NT2/D1 (cell line): ENCODE measurements around the gene SLC37A1.

Experiments used
- DNase-seq: peaks from one replicate; pipeline ENCODE4 v3.0.0-alpha.2; 2011; ENCODE audit warnings: low read depth, low spot score
- H3K27me3 ChIP-seq: 2 replicates; pipeline ENCODE4 v1.6.0; 2011; ENCODE audit warnings: mild to moderate bottlenecking; ENCODE audit not compliant: insufficient read length, insufficient read depth
- H3K36me3 ChIP-seq: 2 replicates; pipeline ENCODE4 v1.6.1; 2011; ENCODE audit warnings: mild to moderate bottlenecking, low read length, mixed read lengths; ENCODE audit not compliant: insufficient read depth, insufficient read length
- H3K4me1 ChIP-seq: 2 replicates; pipeline ENCODE4 v1.5.1; 2011; ENCODE audit not compliant: insufficient read depth, insufficient read length
- H3K4me3 ChIP-seq: 2 replicates; pipeline ENCODE4 v1.5.1; 2011; ENCODE audit warnings: low read depth; ENCODE audit not compliant: insufficient read length
- H3K9ac ChIP-seq: 2 replicates; pipeline ENCODE4 v1.6.0; 2011; ENCODE audit warnings: low read depth; ENCODE audit not compliant: insufficient read length
- H3K9me3 ChIP-seq: 2 replicates; pipeline ENCODE4 v1.5.1; 2011; ENCODE audit warnings: mild to moderate bottlenecking, low read length; ENCODE audit not compliant: insufficient read depth
- SUZ12 ChIP-seq: IDR thresholded peaks from 2 replicates; pipeline ENCODE4 v1.6.1; 2011; ENCODE audit not compliant: insufficient read length, insufficient read depth; ENCODE audit errors: extremely low read depth
- YY1 ChIP-seq: IDR thresholded peaks from 2 replicates; pipeline ENCODE4 v1.6.1; 2011; ENCODE audit not compliant: insufficient read length, insufficient read depth
- ZNF274 ChIP-seq: IDR thresholded peaks from 2 replicates; pipeline ENCODE4 v1.6.1; 2011; ENCODE audit warnings: mild to moderate bottlenecking, low read depth, low read length

SLC37A1 gene

GRCh38 chr21:42568866-42569731, 55.4 kb downstream of the SLC37A1 start:
- no peak overlapping the region for H3K4me3 ChIP-seq
- peaks cover 11% of the 10 kb centered on the region for H3K36me3 ChIP-seq
- H3K9ac ChIP-seq, result no peak overlapping the region
- no peaks in the 10 kb centered on the region for H3K27me3 ChIP-seq
- no peak for TF ChIP-seq SUZ12
- TF ChIP-seq ZNF274, result no peak
- no peak for TF ChIP-seq YY1
- H3K4me1 ChIP-seq, result peaks cover 18% of the 10 kb centered on the region
- DNase-seq, result no peak
- no peaks in the 10 kb centered on the region for H3K9me3 ChIP-seq

GRCh38 chr21:42569732-42570301, 56.2 kb downstream of the SLC37A1 start:
- peaks cover 7% of the 10 kb centered on the region for H3K36me3 ChIP-seq
- H3K9ac ChIP-seq, result no peak overlapping the region
- no peaks in the 10 kb centered on the region for H3K27me3 ChIP-seq
- no peak for TF ChIP-seq ZNF274
- no peak for TF ChIP-seq SUZ12
- DNase-seq, result no peak
- H3K4me1 ChIP-seq, result peaks cover 18% of the 10 kb centered on the region
- H3K4me3 ChIP-seq, result no peak overlapping the region
- no peaks in the 10 kb centered on the region for H3K9me3 ChIP-seq

- DNase-seq, result no peak
- H3K9ac ChIP-seq, result no peak overlapping the region
- TF ChIP-seq YY1 (no peak), SUZ12 (no peak)
- no peaks in the 10 kb centered on the region for H3K9me3 ChIP-seq
- peaks cover 7% of the 10 kb centered on the region for H3K36me3 ChIP-seq
- H3K27me3 ChIP-seq, result no peaks in the 10 kb centered on the region
- peaks cover 18% of the 10 kb centered on the region for H3K4me1 ChIP-seq
- no peak overlapping the region for H3K4me3 ChIP-seq
These were observed 56.7 kb downstream of the SLC37A1 start for GRCh38 chr21:42570362-42570761.

- DNase-seq, result no peak
- H3K36me3 ChIP-seq, result peaks cover 5% of the 10 kb centered on the region
These were observed 57.3 kb downstream of the SLC37A1 start for GRCh38 chr21:42570841-42571387.

GRCh38 chr21:42571391-42572150, 57.9 kb downstream of the SLC37A1 start:
- no peak for DNase-seq

More at GRCh38 chr21:42570841-42571387, 57.3 kb downstream of the SLC37A1 start:
- Histone ChIP-seq H3K4me1 (peaks cover 18% of the 10 kb centered on the region), H3K9ac (no peak overlapping the region), H3K27me3 (no peaks in the 10 kb centered on the region), H3K9me3 (peaks cover 1% of the 10 kb centered on the region; the same call in 1 of the 2 replicates), H3K4me3 (no peak overlapping the region)
- no peak for TF ChIP-seq YY1
- no peak for TF ChIP-seq SUZ12
- no peak for TF ChIP-seq ZNF274

GRCh38 chr21:42572906-42573495, 59.3 kb downstream of the SLC37A1 start:
- Histone ChIP-seq H3K36me3 (peaks cover 5% of the 10 kb centered on the region), H3K9me3 (peaks cover 18% of the 10 kb centered on the region), H3K4me3 (no peak overlapping the region), H3K4me1 (peaks cover 8% of the 10 kb centered on the region), H3K27me3 (no peaks in the 10 kb centered on the region), H3K9ac (no peak overlapping the region)
- DNase-seq, result no peak
- TF ChIP-seq SUZ12 (no peak), YY1 (no peak), ZNF274 (no peak)

More at GRCh38 chr21:42571391-42572150, 57.9 kb downstream of the SLC37A1 start:
- TF ChIP-seq YY1, result no peak
- TF ChIP-seq SUZ12, result no peak
- TF ChIP-seq ZNF274, result no peak
- no peak overlapping the region for H3K9ac ChIP-seq
- H3K27me3 ChIP-seq, result no peaks in the 10 kb centered on the region
- peaks cover 5% of the 10 kb centered on the region for H3K36me3 ChIP-seq
- no peak overlapping the region for H3K4me3 ChIP-seq
- H3K4me1 ChIP-seq, result peaks cover 13% of the 10 kb centered on the region
- peaks cover 8% of the 10 kb centered on the region for H3K9me3 ChIP-seq
